H9 (cell line): ENCODE data around the gene CACNA1D. TPM values are rescaled to one million over a fixed set of nuclear protein-coding genes. Genes with fewer than 3 reads are reported as not detected.

Experiments
- DNase-seq: peaks from one replicate; pipeline ENCODE4 v3.0.0-alpha.2; 2017
- H2AFZ ChIP-seq: one replicate; pipeline ENCODE4 v1.6.1; 2013; ENCODE audit warnings: mild to moderate bottlenecking, low read length, control low read depth, moderate library complexity
- H2AK5ac ChIP-seq: 2 replicates; pipeline ENCODE4 v1.6.1; 2013; ENCODE audit warnings: low read length, control low read depth, mixed read lengths; ENCODE audit not compliant: insufficient read length
- H2BK120ac ChIP-seq: one replicate; pipeline ENCODE4 v1.6.1; 2013; ENCODE audit warnings: low read depth, mild to moderate bottlenecking, low read length, control low read depth, inconsistent platforms; ENCODE audit not compliant: poor library complexity, severe bottlenecking
- H2BK12ac ChIP-seq: 2 replicates; pipeline ENCODE4 v1.6.1; 2013; ENCODE audit warnings: low read length, control low read depth, mixed read lengths, low read depth; ENCODE audit not compliant: insufficient read length
- H2BK15ac ChIP-seq: 2 replicates; pipeline ENCODE4 v1.6.1; 2013; ENCODE audit warnings: low read depth, low read length, control low read depth
- H2BK20ac ChIP-seq: one replicate; pipeline ENCODE4 v1.6.1; 2013; ENCODE audit warnings: low read depth, mild to moderate bottlenecking, low read length, control low read depth, inconsistent platforms; ENCODE audit not compliant: poor library complexity, severe bottlenecking
- H2BK5ac ChIP-seq: 2 replicates; pipeline ENCODE4 v1.6.1; 2013; ENCODE audit warnings: low read length, control low read depth, mixed read lengths; ENCODE audit not compliant: insufficient read length
- H3K14ac ChIP-seq: 2 replicates; pipeline ENCODE4 v1.6.1; 2013; ENCODE audit warnings: low read length, control low read depth; ENCODE audit not compliant: insufficient read depth
- H3K18ac ChIP-seq: 2 replicates; pipeline ENCODE4 v1.6.1; 2013; ENCODE audit warnings: low read depth, mild to moderate bottlenecking, mixed read lengths, low read length, control low read depth; ENCODE audit not compliant: insufficient read length
- H3K23ac ChIP-seq: 2 replicates; pipeline ENCODE4 v1.6.1; 2013; ENCODE audit warnings: low read length, control low read depth, mixed read lengths, low read depth; ENCODE audit not compliant: insufficient read length
- H3K23me2 ChIP-seq: 2 replicates; pipeline ENCODE4 v1.6.1; 2013; ENCODE audit warnings: low read depth, mild to moderate bottlenecking, mixed read lengths, low read length, control low read depth; ENCODE audit not compliant: insufficient read length, poor library complexity, severe bottlenecking
- H3K27ac ChIP-seq: 2 replicates; pipeline ENCODE4 v1.5.1; 2013; ENCODE audit warnings: low read length, control low read depth, mixed read lengths, low read depth; ENCODE audit not compliant: insufficient read length
- H3K27me3 ChIP-seq: 2 replicates; pipeline ENCODE4 v1.6.1; 2013; ENCODE audit warnings: low read length, control low read depth, inconsistent platforms; ENCODE audit not compliant: insufficient read depth
- H3K4ac ChIP-seq: 2 replicates; pipeline ENCODE4 v1.6.1; 2013; ENCODE audit warnings: low read depth, mild to moderate bottlenecking, control low read depth, inconsistent platforms, low read length, moderate library complexity
- H3K4me1 ChIP-seq: 2 replicates; pipeline ENCODE4 v1.6.1; 2013; ENCODE audit warnings: low read length, control low read depth, inconsistent platforms; ENCODE audit not compliant: insufficient read depth
- H3K4me2 ChIP-seq: 2 replicates; pipeline ENCODE4 v1.6.1; 2013; ENCODE audit warnings: low read length, control low read depth, mixed read lengths; ENCODE audit not compliant: insufficient read length, insufficient read depth
- H3K56ac ChIP-seq: 2 replicates; pipeline ENCODE4 v1.6.1; 2013; ENCODE audit warnings: low read depth, mild to moderate bottlenecking, mixed read lengths, low read length, control low read depth; ENCODE audit not compliant: insufficient read length
- H3K79me1 ChIP-seq: 2 replicates; pipeline ENCODE4 v1.6.1; 2013; ENCODE audit warnings: low read depth, mild to moderate bottlenecking, moderate library complexity, low read length, control low read depth, inconsistent platforms; ENCODE audit not compliant: insufficient read depth, poor library complexity, severe bottlenecking
- H3K79me2 ChIP-seq: 2 replicates; pipeline ENCODE4 v1.6.1; 2013; ENCODE audit warnings: low read length, control low read depth, inconsistent platforms; ENCODE audit not compliant: insufficient read depth
- H3K9ac ChIP-seq: 2 replicates; pipeline ENCODE4 v1.6.1; 2013; ENCODE audit warnings: low read length, control low read depth, mixed read lengths; ENCODE audit not compliant: insufficient read length; ENCODE audit errors: extremely low read depth
- H3K9me3 ChIP-seq: one replicate; pipeline ENCODE4 v1.6.1; 2013; ENCODE audit warnings: low read depth, low read length, inconsistent platforms; ENCODE audit not compliant: control insufficient read depth
- H3T11ph ChIP-seq: one replicate; pipeline ENCODE4 v1.6.1; 2013; ENCODE audit warnings: mild to moderate bottlenecking, low read length, control low read depth, inconsistent platforms
- H4K20me1 ChIP-seq: one replicate; pipeline ENCODE4 v1.6.1; 2013; ENCODE audit not compliant: control insufficient read depth, insufficient read length, insufficient read depth
- H4K5ac ChIP-seq: 2 replicates; pipeline ENCODE4 v1.6.1; 2013; ENCODE audit warnings: low read depth, mild to moderate bottlenecking, mixed read lengths, low read length, control low read depth; ENCODE audit not compliant: insufficient read length
- H4K8ac ChIP-seq: replicated peaks from 2 replicates; pipeline ENCODE4 v1.6.1; 2013; ENCODE audit warnings: low read length, control low read depth, mixed read lengths, low read depth; ENCODE audit not compliant: insufficient read length
- H4K91ac ChIP-seq: 2 replicates; pipeline ENCODE4 v1.6.1; 2013; ENCODE audit warnings: low read depth, mild to moderate bottlenecking, moderate library complexity, mixed read lengths, low read length, control low read depth; ENCODE audit not compliant: insufficient read length
- H3K27ac Mint-ChIP-seq, 3 experiments: 2 replicates in 2 of 3; 3 replicates in 1 of 3; pipeline ENCODE4 v1.8.0; 2020 to 2021; ENCODE audit warnings: mixed read lengths in 3 of 3, mild to moderate bottlenecking in 1 of 3, moderate library complexity in 1 of 3
- H3K27me3 Mint-ChIP-seq: 2 replicates; pipeline ENCODE4 v1.8.0; 2021; ENCODE audit warnings: low read depth, mild to moderate bottlenecking, moderate library complexity, mixed read lengths
- H3K36me3 Mint-ChIP-seq, 3 experiments: 2 replicates in 2 of 3; 3 replicates in 1 of 3; pipeline ENCODE4 v1.8.0; 2020 to 2021; ENCODE audit warnings: low read depth in 3 of 3, mixed read lengths in 3 of 3; ENCODE audit not compliant: insufficient read depth in 1 of 3
- H3K4me1 Mint-ChIP-seq, 2 experiments: 2 replicates each; pipeline ENCODE4 v1.8.0; 2020; ENCODE audit warnings: mixed read lengths in 2 of 2
- H3K4me3 Mint-ChIP-seq, 2 experiments: 2 replicates in 1 of 2; 3 replicates in 1 of 2; pipeline ENCODE4 v1.8.0; 2020 to 2021; ENCODE audit warnings: mild to moderate bottlenecking in 2 of 2, mixed read lengths in 2 of 2, moderate library complexity in 1 of 2
- H3K9me3 Mint-ChIP-seq, 2 experiments: 2 replicates in 1 of 2; 3 replicates in 1 of 2; pipeline ENCODE4 v1.8.0; 2020; ENCODE audit warnings: mild to moderate bottlenecking in 2 of 2, mixed read lengths in 2 of 2, moderate library complexity in 1 of 2
- WGBS: extraction: QIAGEN DNeasy Blood & Tissue Kit; methylation state at CpG from one replicate; pipeline ENCODE4 v1.1.7; 2013; ENCODE audit warnings: missing lambda C conversion rate, low lambda C conversion rate, mixed read lengths; ENCODE audit not compliant: insufficient read length; ENCODE audit errors: extremely low coverage; 5-methylcytosine and 5-hydroxymethylcytosine counted together
- total RNA-seq: library from RNA; stranded (reverse); gene quantifications from 2 replicates; pipeline ENCODE4 v1.2.1, GENCODE V29; 2021
- TF ChIP-seq, protein P1 (sequence below): fragments of 200-600 bp; sonication (generic); conservative IDR thresholded peaks from 3 replicates; pipeline ENCODE4 v1.8.0; 2021; ENCODE audit warnings: antibody characterized with exemption, mild to moderate bottlenecking

The CACNA1D gene
- total RNA-seq, 1 experiment from 2014 or later = 3.5 TPM

DNA sequence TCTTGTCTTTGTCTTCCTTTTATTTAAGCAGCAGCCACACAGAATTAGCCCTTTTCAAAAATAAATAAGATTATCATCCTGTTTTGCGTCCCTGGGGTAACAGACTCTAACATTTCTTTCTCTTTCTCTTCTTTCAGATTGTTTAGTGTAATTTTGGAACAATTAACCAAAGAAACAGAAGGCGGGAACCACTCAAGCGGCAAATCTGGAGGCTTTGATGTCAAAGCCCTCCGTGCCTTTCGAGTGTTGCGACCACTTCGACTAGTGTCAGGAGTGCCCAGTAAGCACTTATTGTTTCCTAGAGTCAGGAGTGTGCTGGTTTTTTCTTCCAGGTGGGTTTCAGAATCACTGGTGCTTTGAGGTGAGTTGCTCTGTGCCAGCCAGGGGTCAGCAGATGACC, 165.6 kb downstream of the CACNA1D start:
- H3K23me2 ChIP-seq = no peaks in the 10 kb centered on the region
- H2BK12ac ChIP-seq = no peak overlapping the region
- H4K8ac ChIP-seq = no peak overlapping the region
- H2AFZ ChIP-seq = no peak overlapping the region
- H3K23ac ChIP-seq = no peak overlapping the region
- no peak overlapping the region for H2AK5ac ChIP-seq
- no peak overlapping the region for H3K27ac ChIP-seq
- H3K36me3 Mint-ChIP-seq = peaks cover 0 to 3% (median 0%) of the 10 kb centered on the region in 3 experiments; a peak in 2 of 7 replicates
- H2BK5ac ChIP-seq = no peak overlapping the region
- no peaks in the 10 kb centered on the region for H4K20me1 ChIP-seq
- TF ChIP-seq, protein P1, sequence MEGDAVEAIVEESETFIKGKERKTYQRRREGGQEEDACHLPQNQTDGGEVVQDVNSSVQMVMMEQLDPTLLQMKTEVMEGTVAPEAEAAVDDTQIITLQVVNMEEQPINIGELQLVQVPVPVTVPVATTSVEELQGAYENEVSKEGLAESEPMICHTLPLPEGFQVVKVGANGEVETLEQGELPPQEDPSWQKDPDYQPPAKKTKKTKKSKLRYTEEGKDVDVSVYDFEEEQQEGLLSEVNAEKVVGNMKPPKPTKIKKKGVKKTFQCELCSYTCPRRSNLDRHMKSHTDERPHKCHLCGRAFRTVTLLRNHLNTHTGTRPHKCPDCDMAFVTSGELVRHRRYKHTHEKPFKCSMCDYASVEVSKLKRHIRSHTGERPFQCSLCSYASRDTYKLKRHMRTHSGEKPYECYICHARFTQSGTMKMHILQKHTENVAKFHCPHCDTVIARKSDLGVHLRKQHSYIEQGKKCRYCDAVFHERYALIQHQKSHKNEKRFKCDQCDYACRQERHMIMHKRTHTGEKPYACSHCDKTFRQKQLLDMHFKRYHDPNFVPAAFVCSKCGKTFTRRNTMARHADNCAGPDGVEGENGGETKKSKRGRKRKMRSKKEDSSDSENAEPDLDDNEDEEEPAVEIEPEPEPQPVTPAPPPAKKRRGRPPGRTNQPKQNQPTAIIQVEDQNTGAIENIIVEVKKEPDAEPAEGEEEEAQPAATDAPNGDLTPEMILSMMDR = no peak
- no peak overlapping the region for H2BK120ac ChIP-seq
- H3K79me2 ChIP-seq = no peaks in the 10 kb centered on the region
- no peak overlapping the region for H3K18ac ChIP-seq
- DNase-seq = no peak
- H3K14ac ChIP-seq = no peak overlapping the region
- H4K5ac ChIP-seq = no peak overlapping the region
- no peak overlapping the region for H3K9ac ChIP-seq
- H3K27me3 ChIP-seq = no peaks in the 10 kb centered on the region
- H3K4ac ChIP-seq = no peak overlapping the region
- no peaks in the 10 kb centered on the region for H3K4me1 ChIP-seq
- no peak overlapping the region for H3K4me3 Mint-ChIP-seq
- no peak overlapping the region for H2BK20ac ChIP-seq
- H3K4me2 ChIP-seq = no peak overlapping the region
- H3K79me1 ChIP-seq = no peaks in the 10 kb centered on the region
- peaks cover 4% of the 10 kb centered on the region for H3K9me3 ChIP-seq
- H3K4me1 Mint-ChIP-seq = no peaks in the 10 kb centered on the region
- WGBS = no CpG with 5 or more reads among the region's 7 CpGs
- peaks cover 9 to 14% of the 10 kb centered on the region in 2 experiments; a peak in 4 of 5 replicates for H3K9me3 Mint-ChIP-seq
- peaks cover 2% of the 10 kb centered on the region for H3K27me3 Mint-ChIP-seq
- H3T11ph ChIP-seq = no peak overlapping the region
- no peak overlapping the region for H3K56ac ChIP-seq
- no peak overlapping the region for H2BK15ac ChIP-seq
- no peak overlapping the region; a peak in 1 of 7 replicates for H3K27ac Mint-ChIP-seq
- H4K91ac ChIP-seq = no peak overlapping the region
